Measurements from ENCODE around the gene RNASE4.
A peak's percentile ranks its signal among the peaks of the same experiment; 100 is the strongest.

Gene RNASE4

GRCh38 chr14:20675669-20676068 lies 8.7 kb upstream of the RNASE4 start:
- DNase-seq (ENCODE audit: low read depth in 3 of 3) = no peak

DNA sequence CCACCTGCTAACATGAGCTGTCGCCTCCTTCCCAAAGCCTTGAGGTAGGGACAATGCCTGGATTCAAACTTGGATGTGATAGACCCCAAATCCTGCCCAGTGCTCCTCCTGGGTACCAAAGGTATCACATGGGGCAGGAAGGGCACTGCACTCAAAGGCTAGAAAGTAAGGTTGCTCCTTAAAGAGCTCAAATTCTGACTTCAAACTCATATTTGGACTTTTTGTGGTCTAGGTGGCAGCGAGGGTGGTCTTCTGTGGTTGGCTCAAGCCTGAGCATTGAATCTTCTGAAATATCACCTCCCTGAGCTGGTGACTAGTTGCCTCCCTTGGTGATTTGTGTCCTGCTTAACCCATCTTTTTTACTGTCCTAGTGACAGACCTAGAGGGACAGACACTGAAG lies 8.3 kb upstream of the RNASE4 start:
- DNase-seq (ENCODE audit: low read depth in 3 of 3) = no peak

DNA sequence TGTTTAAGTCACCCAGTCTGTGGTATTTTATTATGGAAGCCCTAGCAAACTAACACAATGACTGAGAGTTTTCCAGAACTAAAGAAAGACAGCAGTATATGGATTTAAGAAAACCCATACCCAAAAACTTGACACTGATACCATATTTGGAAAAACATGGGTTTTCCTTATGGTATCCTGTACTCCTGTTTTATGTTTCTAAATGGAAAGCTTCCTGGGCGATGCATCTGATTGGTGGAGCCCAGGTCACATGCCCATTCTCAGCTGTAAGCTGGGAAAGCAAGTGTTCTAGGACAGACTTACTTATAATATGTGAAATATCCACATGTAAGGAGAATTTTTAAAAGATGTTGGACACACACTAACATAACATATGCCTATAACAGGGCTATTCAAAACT lies 4.5 kb upstream of the RNASE4 start:
- no peak for DNase-seq (ENCODE audit: low read depth in 3 of 3)

DNA sequence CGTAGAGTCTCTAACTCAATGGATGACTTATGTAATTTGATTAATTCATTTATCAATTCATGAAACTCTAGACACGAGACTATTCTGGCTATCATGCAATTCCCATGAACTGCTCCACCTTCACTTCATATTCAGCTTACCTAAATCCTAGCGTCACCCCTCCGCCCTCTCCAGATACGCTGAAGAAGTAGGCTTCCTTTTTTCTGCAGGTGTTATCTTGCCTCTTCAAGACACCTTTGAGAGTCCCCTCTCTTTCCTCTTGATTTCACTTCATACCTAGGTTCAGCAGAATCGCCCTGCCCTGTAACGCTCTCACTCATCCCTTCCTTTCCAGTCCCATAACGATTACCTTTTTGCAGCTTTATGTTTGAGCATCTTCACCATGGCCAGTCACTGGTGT lies 4.0 kb upstream of the RNASE4 start:
- DNase-seq (ENCODE audit: low read depth in 3 of 3) = no peak

DNA sequence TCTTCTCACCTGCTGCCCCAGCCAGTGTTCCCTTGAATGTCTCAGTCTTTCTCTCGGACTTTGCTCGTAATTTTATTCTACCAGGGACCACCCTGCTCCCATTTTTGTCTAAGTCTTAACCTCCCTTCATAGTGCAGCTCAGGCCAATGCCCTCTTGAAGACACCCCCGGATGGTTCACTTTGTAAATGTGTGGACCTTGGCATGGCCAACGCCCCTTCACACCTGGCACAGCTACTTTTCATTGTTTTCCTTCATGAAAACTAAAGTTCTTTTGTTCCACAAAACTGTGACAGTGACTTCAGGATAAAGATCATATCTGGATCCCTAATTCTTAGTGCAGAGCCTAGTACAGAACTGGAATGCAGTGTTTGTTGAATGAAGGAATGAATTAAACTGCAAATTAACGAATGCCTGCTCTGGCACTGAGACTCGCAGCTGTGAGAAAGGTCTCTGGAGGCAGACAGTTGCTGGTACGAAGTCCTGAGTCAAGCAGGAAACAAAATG lies 3.5 kb upstream of the RNASE4 start:
- DNase-seq (ENCODE audit: low read depth in 3 of 3) = no peak

DNA sequence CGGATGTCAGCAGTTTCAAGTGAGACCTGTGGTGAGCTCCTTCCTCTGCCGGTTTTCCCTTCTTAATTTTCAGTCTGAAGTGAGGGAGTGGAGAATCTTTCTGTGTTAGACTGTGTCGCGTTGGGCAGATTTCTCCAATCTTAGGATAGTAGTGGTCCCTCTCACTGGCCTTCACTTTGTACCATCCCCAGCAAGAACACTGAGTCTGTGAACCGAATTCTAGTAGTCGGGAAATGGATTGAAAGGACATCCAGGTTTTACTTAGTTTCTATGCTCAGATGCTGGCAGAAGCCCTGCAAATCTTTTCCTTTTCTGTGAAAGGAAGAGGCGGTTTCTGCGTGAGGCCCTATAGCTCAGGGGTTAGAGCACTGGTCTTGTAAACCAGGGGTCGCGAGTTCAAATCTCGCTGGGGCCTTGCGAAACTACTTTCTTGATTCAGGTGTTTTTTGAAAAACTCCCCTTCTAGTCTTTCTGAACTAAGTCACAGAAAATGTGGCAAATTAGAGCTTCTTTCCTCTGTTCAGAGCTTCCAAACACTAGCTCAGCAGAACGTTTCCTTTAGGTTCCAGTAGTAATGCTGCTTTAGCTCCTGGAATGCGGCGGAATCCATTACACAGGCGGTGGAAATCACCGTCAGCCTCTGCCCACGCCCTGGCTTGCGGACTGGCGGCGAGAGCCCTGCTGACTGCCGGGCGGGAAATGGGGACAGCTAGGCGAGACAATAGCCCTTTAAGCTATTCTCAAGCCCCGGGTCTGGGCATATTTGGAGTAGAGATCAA lies 2.8 kb upstream of the RNASE4 start:
- peak; percentile 82 to 85 (median 82) for DNase-seq (ENCODE audit: low read depth in 3 of 3)

- DNase-seq (ENCODE audit: low read depth in 3 of 3) = no peak
Observed at GRCh38 chr14:20682127-20682434, 2.3 kb upstream of the RNASE4 start.

- peak; percentile 55 to 79 (median 65) for DNase-seq (ENCODE audit: low read depth in 3 of 3)
Observed at GRCh38 chr14:20682435-20683124, 1.8 kb upstream of the RNASE4 start.

DNA sequence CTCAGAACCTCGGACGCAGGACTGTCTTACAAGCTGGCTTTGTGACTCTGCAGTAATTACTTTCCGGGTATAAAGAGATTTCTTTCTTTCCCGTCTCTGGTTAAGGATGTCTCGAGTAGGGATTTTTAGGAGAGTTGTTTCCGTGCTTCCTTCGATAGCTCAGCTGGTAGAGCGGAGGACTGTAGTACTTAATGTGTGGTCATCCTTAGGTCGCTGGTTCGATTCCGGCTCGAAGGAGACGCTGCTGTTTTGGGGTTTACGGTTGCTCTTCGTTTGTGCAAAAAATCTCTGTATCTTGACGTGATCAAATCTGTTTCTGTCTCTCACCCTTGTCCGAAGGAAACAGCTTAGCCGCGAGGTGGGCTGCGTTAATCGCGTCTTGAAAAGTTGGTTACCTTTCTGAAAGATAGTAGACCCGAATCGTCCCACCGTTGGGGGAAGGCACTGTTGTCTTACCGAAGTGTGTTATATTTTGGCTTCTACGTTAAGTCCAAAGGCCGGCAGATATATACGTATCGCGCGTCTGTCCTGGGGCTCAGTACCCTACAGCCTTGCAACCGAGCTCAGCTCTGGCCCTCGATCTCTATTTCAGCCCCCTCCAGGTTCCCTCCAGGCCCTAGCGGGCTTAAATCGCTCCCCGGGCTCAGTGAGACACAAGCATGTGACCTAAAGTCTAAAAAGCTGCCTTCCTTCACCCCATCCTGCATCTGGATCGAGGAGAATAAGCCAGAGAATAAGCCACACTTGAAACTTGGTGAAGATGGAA lies 1.1 kb upstream of the RNASE4 start:
- peak; percentile 66 to 85 (median 74) for DNase-seq (ENCODE audit: low read depth in 3 of 3)

DNA sequence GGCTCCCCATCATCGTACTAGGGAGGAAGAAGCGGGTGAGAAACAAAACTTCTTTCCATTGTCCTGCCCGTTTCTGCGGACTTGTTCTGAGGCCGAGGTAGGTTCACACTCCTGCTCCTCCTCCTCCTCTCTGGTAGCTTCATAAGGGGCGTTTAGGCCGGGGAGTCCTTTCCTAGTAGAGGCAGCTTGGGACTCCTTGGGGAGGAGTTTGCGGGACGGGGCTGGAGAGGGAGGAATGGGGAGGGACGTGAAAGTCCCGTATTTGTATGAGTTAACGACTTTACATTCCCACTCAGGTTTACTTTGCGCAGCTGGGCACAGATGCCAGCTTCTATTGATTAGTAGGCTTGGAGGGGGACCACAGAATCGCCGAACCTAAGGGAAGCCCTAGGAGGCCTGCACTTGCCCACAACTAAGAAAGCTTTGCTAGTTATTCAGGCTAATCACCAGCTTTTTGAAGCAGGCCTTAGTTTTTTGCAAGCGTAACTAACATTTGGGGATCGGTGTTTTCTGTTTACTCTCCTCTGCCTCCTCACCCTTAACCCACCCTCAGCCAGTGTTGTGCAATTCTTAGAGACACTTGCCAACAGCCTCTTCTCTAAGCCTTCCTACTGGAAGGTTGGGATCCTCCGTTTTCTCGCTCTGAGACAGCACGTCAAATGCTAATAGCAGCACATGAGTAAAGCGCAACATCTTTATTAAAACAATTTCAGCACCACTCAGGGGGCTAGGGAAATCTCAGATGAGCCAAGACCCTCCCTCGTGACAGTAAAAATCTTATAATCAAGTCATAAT lies 499 bp downstream of the RNASE4 start:
- no peak for DNase-seq (ENCODE audit: low read depth in 3 of 3)

GRCh38 chr14:20686386-20687143 lies 2.2 kb downstream of the RNASE4 start:
- DNase-seq (ENCODE audit: low read depth in 3 of 3) = no peak

- DNase-seq (ENCODE audit: low read depth in 3 of 3) = no peak
Observed at GRCh38 chr14:20687362-20688166, 3.2 kb downstream of the RNASE4 start.

- DNase-seq (ENCODE audit: low read depth in 3 of 3) = no peak
Observed at GRCh38 chr14:20688167-20688839, 3.9 kb downstream of the RNASE4 start, which contains the start of gene ANG. TSS of gene ANG (plus strand) at chr14:20688764. CDS start at chr14:20693565, 4,801 bp downstream.

DNA sequence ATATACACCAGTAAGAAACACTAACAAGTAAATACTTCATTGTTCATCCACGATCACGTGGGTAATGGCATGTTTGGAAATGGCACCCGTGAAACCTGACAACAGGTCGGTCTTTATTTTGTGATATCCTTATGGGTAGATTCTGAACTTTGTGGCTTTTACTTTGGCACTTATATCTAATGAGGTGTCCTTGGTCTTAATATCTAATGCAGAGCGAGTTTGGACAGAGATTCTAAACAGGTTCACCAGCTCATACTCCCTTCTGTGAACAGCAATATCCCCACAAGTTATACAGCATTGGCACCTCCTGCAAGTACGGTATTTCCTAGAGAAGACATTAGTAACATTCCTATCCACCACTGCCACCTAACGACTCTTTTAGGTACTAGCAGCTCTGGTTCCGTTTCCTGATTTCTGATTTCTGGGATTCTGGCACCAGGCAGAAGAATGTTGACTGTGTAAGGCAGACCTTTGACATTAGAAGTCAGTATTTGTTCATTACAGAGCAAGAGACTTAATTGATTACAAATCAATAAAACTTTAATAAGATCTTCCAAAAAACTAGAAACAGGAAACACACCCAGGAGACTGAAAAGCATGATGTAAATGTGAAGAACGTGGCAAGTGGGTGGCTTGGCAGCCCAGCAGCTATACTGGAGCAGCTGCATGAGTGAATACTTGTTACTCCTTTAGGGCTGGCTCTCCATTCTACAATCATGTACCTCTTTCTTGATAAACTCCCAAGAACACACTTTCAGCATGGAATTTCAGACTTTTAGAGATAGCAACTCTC lies 6.7 kb downstream of the RNASE4 start:
- peak in 1 of 3 experiments; percentile 25 for DNase-seq (ENCODE audit: low read depth in 3 of 3)

DNA sequence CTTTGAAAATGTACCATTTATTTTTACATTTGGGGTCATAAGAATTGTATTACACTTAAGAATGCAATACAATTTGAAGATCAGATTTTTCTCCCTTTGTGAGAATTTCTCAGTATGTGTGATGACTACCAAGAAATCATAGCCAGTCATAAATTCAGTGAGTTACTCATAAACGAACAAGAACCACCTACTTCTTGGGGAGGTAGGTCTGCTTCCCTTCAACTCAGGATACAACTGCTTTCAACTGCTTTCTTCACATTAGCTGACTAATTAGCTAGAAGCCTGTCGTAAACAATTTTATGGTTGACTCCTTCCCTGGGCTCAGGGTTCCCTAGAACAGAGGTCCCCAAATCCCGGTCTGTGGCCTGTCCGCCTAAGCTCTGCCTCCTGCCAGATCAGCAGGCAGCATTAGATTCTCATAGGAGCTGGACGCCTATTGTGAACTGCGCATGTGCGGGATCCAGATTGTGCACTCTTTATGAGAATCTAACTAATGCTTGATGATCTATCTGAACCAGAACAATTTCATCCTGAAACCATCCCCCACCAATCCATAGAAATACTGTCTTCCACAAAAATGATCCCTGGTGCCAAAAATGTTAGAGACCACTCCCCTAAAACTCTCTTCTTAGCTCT lies 7.9 kb downstream of the RNASE4 start:
- DNase-seq (ENCODE audit: low read depth in 3 of 3) = no peak

DNA sequence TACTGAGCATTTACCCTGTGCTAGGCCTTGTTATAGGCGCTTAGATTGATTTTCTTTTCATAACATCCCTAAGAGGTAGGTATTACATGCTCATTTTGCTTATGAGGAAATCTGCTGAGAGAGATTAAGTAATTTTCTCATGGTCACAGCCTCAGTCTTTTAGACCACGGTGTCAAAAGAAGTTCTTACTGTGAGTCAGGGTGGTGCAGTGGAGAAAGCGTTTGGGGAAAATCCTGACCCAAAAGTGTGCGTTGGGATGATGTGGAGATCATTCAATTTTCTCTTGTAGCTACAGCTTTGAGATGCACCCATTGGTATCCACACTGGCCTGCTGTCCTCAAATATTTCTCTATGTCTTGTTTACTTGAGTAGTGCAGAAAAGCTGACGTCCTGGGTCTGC lies 12.4 kb downstream of the RNASE4 start:
- DNase-seq (ENCODE audit: low read depth in 3 of 3) = no peak

- DNase-seq (ENCODE audit: low read depth in 3 of 3) = peak; percentile 20 to 59 (median 42)
Observed at GRCh38 chr14:20697273-20698017, 13.1 kb downstream of the RNASE4 start.

GRCh38 chr14:20698018-20698329 lies 13.6 kb downstream of the RNASE4 start:
- no peak for DNase-seq (ENCODE audit: low read depth in 3 of 3)

Data from stimulated activated CD4-positive, alpha-beta T cell treated with anti-CD3 and anti-CD28 coated beads, TNF-alpha, amount 100 ng/mL, for 24 hours (primary cell).